H1 (cell line): Measurements from ENCODE around the gene ASTN1. TPM values are rescaled to one million over a fixed set of nuclear protein-coding genes. Genes with fewer than 3 reads are reported as not detected.
A peak's percentile ranks its signal among the peaks of the same experiment; 100 is the strongest.

Experiments
- CTCF ChIA-PET: fragments of 300-600 bp; sonication (Branson Sonifier 250); formaldehyde crosslinking; loops from one replicate; lab custom pipeline; 2021; ENCODE audit not compliant: partially characterized antibody; lab: Charles Lee
- POLR2A ChIA-PET: fragments of 300-600 bp; sonication (Branson Sonifier 250); formaldehyde crosslinking; loops from one replicate; lab custom pipeline; 2021; ENCODE audit warnings: inconsistent platforms; ENCODE audit not compliant: partially characterized antibody; lab: Charles Lee
- DNase-seq, 2 experiments: peaks; one replicate each; pipeline versions ENCODE4 v3.0.0 to v3.0.0-alpha.2; 2010 to 2022; ENCODE audit warnings: low spot score in 2 of 2, low read depth in 1 of 2, mixed read lengths in 1 of 2
- FAIRE-seq: peaks from 2 replicates; lab custom pipeline; 2011; peaks lifted over from hg19 to GRCh38; lab: Jason Lieb, UNC
- H2AFZ ChIP-seq: 2 replicates; pipeline ENCODE4 v1.8.1; 2012; ENCODE audit warnings: low read length, inconsistent platforms
- H2AK5ac ChIP-seq: 2 replicates; pipeline ENCODE4 v1.6.1; 2013; ENCODE audit warnings: low read depth, low read length
- H2BK120ac ChIP-seq: replicated peaks from 2 replicates; pipeline ENCODE3; 2013; ENCODE audit warnings: low read depth, low read length, inconsistent platforms
- H2BK12ac ChIP-seq: 2 replicates; pipeline ENCODE4 v1.6.1; 2013; ENCODE audit warnings: low read depth, low read length
- H2BK15ac ChIP-seq: 2 replicates; pipeline ENCODE4 v1.6.1; 2013; ENCODE audit warnings: low read length
- H2BK20ac ChIP-seq: 2 replicates; pipeline ENCODE4 v1.6.1; 2013; ENCODE audit warnings: low read length
- H2BK5ac ChIP-seq: 2 replicates; pipeline ENCODE4 v1.6.1; 2013; ENCODE audit warnings: low read depth, low read length
- H3K14ac ChIP-seq: 2 replicates; pipeline ENCODE4 v1.6.1; 2013; ENCODE audit warnings: inconsistent platforms; ENCODE audit not compliant: insufficient read length
- H3K18ac ChIP-seq: 2 replicates; pipeline ENCODE4 v1.6.1; 2013; ENCODE audit warnings: low read length; ENCODE audit errors: extremely low read depth
- H3K23ac ChIP-seq: 2 replicates; pipeline ENCODE4 v1.6.1; 2013; ENCODE audit warnings: inconsistent platforms; ENCODE audit not compliant: insufficient read length
- H3K23me2 ChIP-seq: 2 replicates; pipeline ENCODE4 v1.6.1; 2013; ENCODE audit warnings: low read depth, low read length
- H3K27ac ChIP-seq: 2 replicates; pipeline ENCODE4 v1.6.1; 2011; ENCODE audit warnings: low read depth, low read length, inconsistent platforms
- H3K27me3 ChIP-seq, 4 experiments: replicated peaks in 1 of 4; 1 replicate in 1 of 4; 2 replicates in 3 of 4; pipeline versions ENCODE4 v1.6.1 to v1.8.1; 2011 to 2013; ENCODE audit warnings: low read length in 3 of 4, mild to moderate bottlenecking in 3 of 4, inconsistent platforms in 2 of 4, mixed read lengths in 2 of 4, moderate library complexity in 1 of 4; ENCODE audit not compliant: control insufficient read depth in 3 of 4, insufficient read depth in 3 of 4; ENCODE audit errors: extremely low read depth in 1 of 4
- H3K36me3 ChIP-seq, 4 experiments: 2 replicates each; pipeline versions ENCODE4 v1.6.1 to v1.8.1; 2011 to 2013; ENCODE audit warnings: mild to moderate bottlenecking in 4 of 4, low read length in 3 of 4, moderate library complexity in 2 of 4, control low read depth in 1 of 4, inconsistent platforms in 1 of 4; ENCODE audit not compliant: insufficient read depth in 4 of 4, control insufficient read depth in 2 of 4
- H3K4ac ChIP-seq: replicated peaks from 2 replicates; pipeline ENCODE3; 2013; ENCODE audit warnings: low read length, low read depth, mixed read lengths, inconsistent platforms; ENCODE audit not compliant: insufficient read length
- H3K4me1 ChIP-seq, 4 experiments: replicated peaks in 1 of 4; 1 replicate in 1 of 4; 2 replicates in 3 of 4; pipeline versions ENCODE4 v1.6.1 to v1.8.1; 2011 to 2013; ENCODE audit warnings: low read length in 3 of 4, inconsistent platforms in 2 of 4, mixed read lengths in 1 of 4; ENCODE audit not compliant: insufficient read depth in 4 of 4, control insufficient read depth in 3 of 4
- H3K4me2 ChIP-seq, 2 experiments: 2 replicates each; pipeline versions ENCODE4 v1.6.1 to v1.8.1; 2011 to 2013; ENCODE audit warnings: low read depth in 2 of 2, low read length in 2 of 2, control low read depth in 1 of 2, inconsistent platforms in 1 of 2, mild to moderate bottlenecking in 1 of 2; ENCODE audit not compliant: insufficient read depth in 1 of 2
- H3K4me3 ChIP-seq, 4 experiments: fragments of 200-600, 300-600 bp in 1 of 4; sonication (generic), shearing (Covaris generic), sonication (Bioruptor Twin) in 1 of 4; 2 replicates each; pipeline versions ENCODE4 v1.5.1 to v1.8.1; 2011 to 2016; ENCODE audit warnings: low read length in 4 of 4, low read depth in 3 of 4, control low read depth in 2 of 4, inconsistent platforms in 2 of 4, mild to moderate bottlenecking in 2 of 4, mixed read lengths in 1 of 4, moderate library complexity in 1 of 4; ENCODE audit not compliant: insufficient read depth in 2 of 4; ENCODE audit errors: extremely low read depth in 1 of 4
- H3K56ac ChIP-seq: replicated peaks from 2 replicates; pipeline ENCODE3; 2013; ENCODE audit warnings: low read depth, mild to moderate bottlenecking, mixed read lengths, low read length, inconsistent platforms; ENCODE audit not compliant: insufficient read length
- H3K79me1 ChIP-seq: 2 replicates; pipeline ENCODE4 v1.6.1; 2013; ENCODE audit warnings: low read depth, low read length, control low read depth
- H3K79me2 ChIP-seq, 2 experiments: 2 replicates each; pipeline versions ENCODE4 v1.6.1 to v1.8.1; 2012 to 2013; ENCODE audit warnings: low read length in 2 of 2, mild to moderate bottlenecking in 2 of 2, inconsistent platforms in 1 of 2; ENCODE audit not compliant: insufficient read depth in 2 of 2, control insufficient read depth in 1 of 2
- H3K9ac ChIP-seq, 4 experiments: replicated peaks in 1 of 4; 1 replicate in 1 of 4; 2 replicates in 3 of 4; pipeline versions ENCODE4 v1.6.1 to v1.8.1; 2011 to 2013; ENCODE audit warnings: low read depth in 3 of 4, low read length in 3 of 4, control low read depth in 2 of 4, mild to moderate bottlenecking in 2 of 4, moderate library complexity in 2 of 4, inconsistent platforms in 1 of 4; ENCODE audit errors: extremely low read depth in 1 of 4
- H3K9me3 ChIP-seq, 2 experiments: 2 replicates each; pipeline versions ENCODE4 v1.6.1 to v1.8.1; 2012 to 2013; ENCODE audit warnings: mild to moderate bottlenecking in 2 of 2, moderate library complexity in 2 of 2, control low read depth in 1 of 2, inconsistent platforms in 1 of 2, low read depth in 1 of 2, low read length in 1 of 2, mixed read lengths in 1 of 2; ENCODE audit not compliant: insufficient read depth in 2 of 2
- H4K20me1 ChIP-seq, 2 experiments: replicated peaks in 1 of 2; 2 replicates each; pipeline versions ENCODE3 to v1.8.1; 2011 to 2013; ENCODE audit warnings: inconsistent platforms in 2 of 2, low read length in 2 of 2, mild to moderate bottlenecking in 1 of 2; ENCODE audit not compliant: insufficient read depth in 2 of 2, control insufficient read depth in 1 of 2
- H4K5ac ChIP-seq: 2 replicates; pipeline ENCODE4 v1.6.1; 2013; ENCODE audit warnings: low read length, low read depth, mixed read lengths, inconsistent platforms; ENCODE audit not compliant: insufficient read length
- H4K8ac ChIP-seq: 2 replicates; pipeline ENCODE4 v1.8.0; 2013; ENCODE audit warnings: mild to moderate bottlenecking, moderate library complexity, low read length, inconsistent platforms; ENCODE audit not compliant: insufficient read depth; ENCODE audit errors: extremely low read depth
- H4K91ac ChIP-seq: replicated peaks from 2 replicates; pipeline ENCODE3; 2013; ENCODE audit warnings: low read length, mixed read lengths, inconsistent platforms; ENCODE audit not compliant: insufficient read length
- EGR1 ChIP-seq: IDR thresholded peaks from 2 replicates; pipeline ENCODE4 v1.6.1; 2011; ENCODE audit warnings: low read depth, low read length, borderline replicate concordance
- GTF2F1 ChIP-seq: IDR thresholded peaks from 2 replicates; pipeline ENCODE4 v1.6.1; 2012; ENCODE audit warnings: low read depth, low read length, improper control_type of control experiment, borderline replicate concordance
- JUN ChIP-seq: IDR thresholded peaks from 2 replicates; pipeline ENCODE4 v1.6.1; 2011; ENCODE audit warnings: low read depth, mild to moderate bottlenecking, improper control_type of control experiment, low read length
- JUND ChIP-seq: IDR thresholded peaks from 2 replicates; pipeline ENCODE4 v1.6.1; 2011; ENCODE audit warnings: mild to moderate bottlenecking, improper control_type of control experiment, low read length
- KDM1A ChIP-seq: fragments of 200-600, 300-600 bp; sonication (generic); IDR thresholded peaks from 2 replicates; pipeline ENCODE4 v1.7.1; 2016; ENCODE audit warnings: mild to moderate bottlenecking, low read length, borderline replicate concordance
- PHF8 ChIP-seq: fragments of 200-600 bp; sonication (generic); conservative IDR thresholded peaks from 2 replicates; pipeline ENCODE4 v1.7.1; 2012; ENCODE audit warnings: low read depth, mild to moderate bottlenecking, inconsistent platforms, low read length, moderate library complexity
- RBBP5 ChIP-seq: IDR thresholded peaks from 2 replicates; pipeline ENCODE4 v1.7.1; 2012; ENCODE audit warnings: low read depth, mild to moderate bottlenecking, inconsistent platforms, low read length, moderate library complexity, borderline replicate concordance
- RFX5 ChIP-seq: IDR thresholded peaks from 2 replicates; pipeline ENCODE4 v1.6.1; 2011; ENCODE audit warnings: low read depth, low read length, improper control_type of control experiment, borderline replicate concordance
- SAP30 ChIP-seq: fragments of 300-600 bp; sonication (generic); IDR thresholded peaks from 2 replicates; pipeline ENCODE4 v1.7.1; 2012; ENCODE audit warnings: low read length, moderate library complexity, mild to moderate bottlenecking, inconsistent platforms; ENCODE audit not compliant: insufficient read depth, insufficient replicate concordance
- TBP ChIP-seq: IDR thresholded peaks from 2 replicates; pipeline ENCODE4 v1.6.1; 2011; ENCODE audit warnings: low read depth, low read length, improper control_type of control experiment
- WGBS, 2 experiments: shearing (Covaris generic) in 1 of 2; methylation state at CpG; one replicate each; pipeline versions ENCODE4 v1.1.6 to v1.1.7; 2013 to 2015; ENCODE audit warnings: low lambda C conversion rate in 2 of 2, mixed read lengths in 2 of 2, inconsistent platforms in 1 of 2, low coverage in 1 of 2, missing lambda C conversion rate in 1 of 2; ENCODE audit not compliant: insufficient replicate concordance in 2 of 2, insufficient coverage in 1 of 2, insufficient read length in 1 of 2; ENCODE audit errors: extremely low coverage in 1 of 2, missing lambda C conversion rate in 1 of 2; 5-methylcytosine and 5-hydroxymethylcytosine counted together
- polyA plus RNA-seq, 7 experiments: library from polyadenylated mRNA; depleted of rRNA in 3 of 7; stranded (reverse) in 5 of 7; unstranded in 2 of 7; fragments of >200 nt in 5 of 7; fragments of 200-250 nt in 2 of 7; gene quantifications; 1 replicate in 5 of 7; 2 replicates in 1 of 7; 4 replicates in 1 of 7; pipeline versions ENCODE4 v1.2.1 to v1.2.3, GENCODE V29; 2011 to 2013; ENCODE audit warnings: missing spikeins in 2 of 7, mixed read lengths in 2 of 7
- total RNA-seq: library from RNA; stranded (reverse); fragmentation: NEBNext Ultra II Directional; extraction: Animal tissue kit (Norgen Biotek cat#: 25700); gene quantifications from 2 replicates; pipeline ENCODE4 v1.2.1, GENCODE V29; 2021
- TF ChIP-seq, protein P1 (sequence below): IDR thresholded peaks from 2 replicates; pipeline ENCODE4 v1.6.1; 2012; ENCODE audit warnings: inconsistent platforms

Gene ASTN1
- total and polyA plus RNA-seq, 2 of the 8 experiments (the other 6 are each of a cell fraction or from before 2014, with no cell fraction given) = 2.9 to 4.1 TPM

- WGBS, 2 experiments = 64% methylated on average over 4 of the region's 4 CpGs; no CpG with 5 or more reads in 1 of the 2 experiments
- no peak for TF ChIP-seq RBBP5
- TF ChIP-seq GTF2F1 = no peak
- TF ChIP-seq SAP30 = no peak
- no peak for TF ChIP-seq PHF8
- TF ChIP-seq KDM1A = no peak
- no peak for TF ChIP-seq EGR1
- TF ChIP-seq JUN = no peak
- no peak for TF ChIP-seq RFX5
- TF ChIP-seq JUND = no peak
- no peak for TF ChIP-seq TBP
- TF ChIP-seq, protein P1, sequence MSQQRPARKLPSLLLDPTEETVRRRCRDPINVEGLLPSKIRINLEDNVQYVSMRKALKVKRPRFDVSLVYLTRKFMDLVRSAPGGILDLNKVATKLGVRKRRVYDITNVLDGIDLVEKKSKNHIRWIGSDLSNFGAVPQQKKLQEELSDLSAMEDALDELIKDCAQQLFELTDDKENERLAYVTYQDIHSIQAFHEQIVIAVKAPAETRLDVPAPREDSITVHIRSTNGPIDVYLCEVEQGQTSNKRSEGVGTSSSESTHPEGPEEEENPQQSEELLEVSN = no peak
Observed at GRCh38 chr1:176811511-176812288, 352.8 kb downstream of the ASTN1 start.

More at GRCh38 chr1:176811511-176812288, 352.8 kb downstream of the ASTN1 start:
- H3K9me3 ChIP-seq = no peaks in the 10 kb centered on the region
- H4K20me1 ChIP-seq = no peaks in the 10 kb centered on the region
- DNase-seq (no peak), FAIRE-seq (no peak)
- H3K4me3 ChIP-seq = no peak overlapping the region
- no peak overlapping the region for H2BK15ac ChIP-seq
- no peak overlapping the region for H3K9ac ChIP-seq
- H3K18ac ChIP-seq = no peak overlapping the region
- H3K36me3 ChIP-seq = no peaks in the 10 kb centered on the region
- no peak overlapping the region for H3K56ac ChIP-seq
- H4K5ac ChIP-seq = no peak overlapping the region
- no peak overlapping the region for H2BK120ac ChIP-seq
- no peak overlapping the region for H3K27ac ChIP-seq
- no peaks in the 10 kb centered on the region; the same call in 1 of the 2 replicates for H3K23me2 ChIP-seq
- H4K8ac ChIP-seq = no peak overlapping the region
- H3K23ac ChIP-seq = no peak overlapping the region
- H3K4me1 ChIP-seq = peaks cover 0 to 8% (median 2%) of the 10 kb centered on the region in 4 experiments; a peak in 3 of 7 replicates
- H3K79me1 ChIP-seq = no peaks in the 10 kb centered on the region
- CTCF ChIA-PET = interaction anchor here (0.5 to 2.8 kb wide), 4 partner anchors 11 to 541 kb away, joined by 3 to 10 read pairs (median 4); no protein-coding TSS in a partner anchor
- no peaks in the 10 kb centered on the region for H3K79me2 ChIP-seq
- no peak overlapping the region for H3K14ac ChIP-seq
- H2BK5ac ChIP-seq = no peak overlapping the region
- H3K27me3 ChIP-seq = no peaks in the 10 kb centered on the region
- no peak overlapping the region for H4K91ac ChIP-seq
- no peak overlapping the region for H2BK12ac ChIP-seq
- H2AFZ ChIP-seq = no peak overlapping the region
- H3K4me2 ChIP-seq = no peak overlapping the region
- peak overlapping the region; percentile 76 for H3K4ac ChIP-seq
- H2AK5ac ChIP-seq = no peak overlapping the region
- POLR2A ChIA-PET = no interaction called here
- no peak overlapping the region for H2BK20ac ChIP-seq
